T-helper 1 cell treated with Interleukin-12 subunit alpha and Interleukin-12 subunit beta and Interleukin-4 antibody, amounts not matched to agents 30 μg/mL and 1 μg/mL, for 36 hours (primary cell): ENCODE results near the gene LAX1.

Source experiments
- H3K27ac Mint-ChIP-seq: one replicate; pipeline ENCODE4 v1.8.0; 2021; ENCODE audit warnings: mild to moderate bottlenecking, mixed read lengths
- H3K27me3 Mint-ChIP-seq: one replicate; pipeline ENCODE4 v1.8.0; 2021; ENCODE audit warnings: low read depth, mixed read lengths
- H3K36me3 Mint-ChIP-seq: one replicate; pipeline ENCODE4 v1.8.0; 2021; ENCODE audit warnings: low read depth, mixed read lengths
- H3K4me1 Mint-ChIP-seq: one replicate; pipeline ENCODE4 v1.8.0; 2021; ENCODE audit warnings: low read depth, mixed read lengths
- H3K4me3 Mint-ChIP-seq: one replicate; pipeline ENCODE4 v1.8.0; 2021; ENCODE audit warnings: mild to moderate bottlenecking, moderate library complexity, mixed read lengths
- H3K9me3 Mint-ChIP-seq: one replicate; pipeline ENCODE4 v1.8.0; 2021; ENCODE audit warnings: mixed read lengths

Gene LAX1

GRCh38 chr1:203818399-203818798, 53.4 kb downstream of the LAX1 start:
- no peak overlapping the region for H3K27ac Mint-ChIP-seq
- H3K4me3 Mint-ChIP-seq = no peak overlapping the region

GRCh38 chr1:203823306-203823705, 58.3 kb downstream of the LAX1 start:
- Mint-ChIP-seq H3K27me3 (no peaks in the 10 kb centered on the region), H3K36me3 (peaks cover 52% of the 10 kb centered on the region)

More at GRCh38 chr1:203818399-203818798, 53.4 kb downstream of the LAX1 start:
- Mint-ChIP-seq H3K4me1 (peaks cover 13% of the 10 kb centered on the region), H3K27me3 (no peaks in the 10 kb centered on the region), H3K36me3 (peaks cover 51% of the 10 kb centered on the region), H3K9me3 (no peaks in the 10 kb centered on the region)

More at GRCh38 chr1:203823306-203823705, 58.3 kb downstream of the LAX1 start:
- Mint-ChIP-seq H3K4me3 (no peak overlapping the region), H3K9me3 (no peaks in the 10 kb centered on the region), H3K27ac (no peak overlapping the region), H3K4me1 (peaks cover 19% of the 10 kb centered on the region)
